KOPT-K1 (cell line): Measurements from ENCODE around the gene EPS8.

ENCODE experiments used
- H3K27ac ChIP-seq: fragments of 200-600 bp; sonication (generic); 2 replicates; pipeline ENCODE4 v1.5.1; 2016; ENCODE audit warnings: antibody characterized with exemption, mild to moderate bottlenecking, low read depth, low read length; ENCODE audit not compliant: poor library complexity, severe bottlenecking
- H3K36me3 ChIP-seq: fragments of 200-600 bp; sonication (generic); 2 replicates; pipeline ENCODE4 v1.5.1; 2017; ENCODE audit warnings: antibody characterized with exemption, mild to moderate bottlenecking, low read length, moderate library complexity; ENCODE audit not compliant: insufficient read depth
- H3K9me3 ChIP-seq: fragments of 200-600 bp; sonication (generic); 2 replicates; pipeline ENCODE4 v1.5.1; 2017; ENCODE audit warnings: antibody characterized with exemption, low read length, mild to moderate bottlenecking; ENCODE audit not compliant: insufficient read depth, poor library complexity, severe bottlenecking

Gene EPS8

DNA sequence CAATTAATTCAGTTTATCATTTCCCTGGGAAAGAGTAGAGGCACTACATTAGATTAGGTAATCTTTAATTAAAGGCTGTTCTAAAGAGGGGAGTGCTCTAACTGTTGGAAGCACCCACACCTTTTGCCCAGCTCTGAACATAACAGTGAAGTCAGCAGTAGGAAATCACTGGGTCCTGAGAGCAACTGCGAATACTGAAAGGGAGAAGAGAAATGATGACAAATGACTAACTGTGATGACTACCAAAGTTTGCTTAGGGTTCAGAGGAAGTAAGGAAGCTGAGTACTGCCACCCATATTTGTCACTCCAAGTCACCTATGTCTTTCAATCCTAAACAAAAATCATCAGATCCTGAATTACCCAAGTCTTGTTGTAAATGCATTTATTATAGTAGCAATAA, 140.6 kb downstream of the EPS8 start:
- Histone ChIP-seq H3K9me3 (no peaks in the 10 kb centered on the region), H3K36me3 (no peaks in the 10 kb centered on the region), H3K27ac (no peak overlapping the region)

DNA sequence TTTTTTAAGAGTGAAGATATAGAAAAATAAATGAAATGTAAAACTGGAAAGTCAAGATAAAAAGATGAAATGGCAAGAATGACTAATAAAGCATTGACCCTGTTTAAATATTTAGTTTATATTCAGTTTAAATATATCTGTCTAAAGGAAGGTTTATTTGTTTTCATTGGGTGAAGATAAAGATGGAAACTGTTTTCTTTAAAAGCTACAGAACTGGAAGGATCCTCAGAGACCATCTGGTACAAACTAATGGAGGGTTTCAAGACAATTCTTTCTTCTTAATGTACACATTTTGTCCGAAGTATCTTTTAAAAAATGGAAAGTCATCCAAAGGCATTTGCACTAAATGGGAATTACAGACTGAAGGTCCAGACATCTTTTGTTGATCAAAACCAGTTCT, 142.6 kb downstream of the EPS8 start:
- no peaks in the 10 kb centered on the region for H3K36me3 ChIP-seq
- no peak overlapping the region for H3K27ac ChIP-seq
- H3K9me3 ChIP-seq, result no peaks in the 10 kb centered on the region

DNA sequence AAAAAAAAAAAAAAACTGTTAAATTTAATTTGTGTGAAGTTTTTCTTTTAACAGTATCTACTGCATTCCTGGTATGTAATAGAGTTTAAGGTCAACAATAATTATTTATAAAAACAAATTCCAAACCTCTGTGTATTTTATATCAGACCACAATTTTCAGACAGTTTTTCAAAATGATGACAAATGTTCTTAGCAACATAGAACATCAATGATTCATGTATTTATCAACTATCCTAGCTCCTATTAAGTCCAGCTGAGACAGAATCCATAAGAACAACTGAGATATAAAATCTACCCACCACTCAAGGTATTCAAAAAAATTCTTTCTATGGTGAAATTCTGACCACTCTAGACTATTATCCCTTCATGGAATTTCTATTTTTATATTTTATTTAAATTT, 144.5 kb downstream of the EPS8 start:
- Histone ChIP-seq H3K36me3 (no peaks in the 10 kb centered on the region), H3K9me3 (no peaks in the 10 kb centered on the region), H3K27ac (no peak overlapping the region)

DNA sequence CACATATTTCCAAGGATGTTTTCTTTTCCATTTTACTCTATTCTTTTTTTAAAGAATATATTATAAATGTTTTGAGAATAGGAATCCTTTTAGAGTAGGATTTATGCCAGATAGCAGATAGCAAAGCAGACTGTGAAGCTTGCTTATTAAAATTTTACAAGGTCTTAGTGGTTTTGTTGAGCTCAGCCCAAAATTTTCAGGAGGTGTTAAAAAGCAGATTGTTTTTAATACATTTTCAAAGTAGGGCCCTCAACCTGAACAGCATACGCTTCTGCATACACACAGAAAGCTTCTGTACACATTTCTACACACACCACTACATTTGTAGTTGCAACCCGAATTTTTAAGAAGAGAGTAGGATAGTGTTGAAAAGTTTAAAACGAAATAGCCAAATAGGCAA, 151.0 kb downstream of the EPS8 start:
- no peak overlapping the region for H3K27ac ChIP-seq
- H3K36me3 ChIP-seq, result no peaks in the 10 kb centered on the region
- H3K9me3 ChIP-seq, result no peaks in the 10 kb centered on the region

DNA sequence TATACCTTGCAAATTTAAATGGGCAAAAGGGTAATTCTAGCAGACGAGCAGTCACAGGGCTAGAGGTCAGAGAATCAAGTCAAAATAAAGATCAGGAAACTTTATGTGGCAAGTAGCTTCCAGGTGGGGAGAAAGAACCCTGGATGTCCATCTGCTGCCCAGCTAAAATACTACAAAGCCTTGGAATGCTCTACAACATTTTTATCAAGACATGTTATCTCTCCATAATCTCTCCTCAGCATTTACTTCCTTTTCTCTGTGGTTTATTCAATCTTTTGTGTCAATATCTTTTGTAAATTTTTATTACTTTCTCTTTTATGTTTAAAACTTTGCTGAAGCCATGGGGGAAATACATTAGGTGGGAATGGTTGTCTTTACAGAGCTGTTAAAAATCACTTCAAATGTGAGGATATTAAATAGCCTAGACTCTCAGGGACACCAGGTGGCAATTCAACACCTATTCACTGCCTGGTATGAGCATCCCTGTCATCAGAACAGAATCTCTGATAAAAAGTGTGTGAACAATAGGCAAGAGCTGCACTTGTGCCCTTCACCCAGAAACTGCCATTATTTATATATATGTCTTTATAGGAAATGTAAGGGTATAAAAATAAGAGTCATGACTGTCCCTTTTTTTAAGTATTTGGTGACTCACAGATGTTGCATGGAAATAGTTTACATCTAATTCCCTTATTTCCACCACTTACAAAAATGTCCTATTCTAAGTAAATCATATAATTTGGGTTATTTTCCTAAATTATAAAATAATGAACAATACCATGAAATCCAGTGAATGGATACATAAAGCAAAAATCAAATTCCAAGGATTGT, 152.9 kb downstream of the EPS8 start:
- no peaks in the 10 kb centered on the region for H3K36me3 ChIP-seq
- no peak overlapping the region for H3K27ac ChIP-seq
- H3K9me3 ChIP-seq, result no peaks in the 10 kb centered on the region

DNA sequence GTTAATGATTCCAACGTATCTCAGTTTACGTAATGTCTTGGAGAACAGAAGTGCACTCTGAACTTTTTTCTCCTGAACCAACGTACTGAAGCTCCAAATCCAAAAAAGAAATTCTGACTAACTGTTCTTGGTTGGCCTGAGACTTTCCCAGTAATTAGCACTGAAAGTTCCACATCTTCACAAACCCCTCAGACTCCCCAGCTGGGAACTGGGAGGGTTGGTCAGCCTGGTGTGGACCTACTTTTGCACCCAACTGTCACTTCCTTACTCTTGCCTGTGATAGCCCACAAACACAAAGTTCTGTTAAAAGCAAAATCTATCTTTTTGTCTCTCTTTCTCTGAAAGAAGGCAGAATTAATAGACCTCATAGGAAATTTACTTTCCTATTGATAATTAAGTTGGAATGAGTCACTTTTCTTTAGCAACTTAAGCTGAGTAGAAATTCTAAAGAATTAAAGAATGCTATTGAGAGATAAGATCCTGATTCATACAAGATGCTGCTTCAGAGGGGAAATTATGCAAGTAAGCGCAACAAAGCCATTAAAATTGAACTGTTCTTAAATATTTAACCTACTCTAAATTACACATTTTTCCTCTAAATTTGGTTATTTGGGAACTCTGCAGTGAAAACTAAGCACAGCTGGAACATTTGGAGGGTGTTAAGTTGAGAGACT, 155.0 kb downstream of the EPS8 start:
- Histone ChIP-seq H3K9me3 (no peaks in the 10 kb centered on the region), H3K27ac (no peak overlapping the region), H3K36me3 (no peaks in the 10 kb centered on the region)

DNA sequence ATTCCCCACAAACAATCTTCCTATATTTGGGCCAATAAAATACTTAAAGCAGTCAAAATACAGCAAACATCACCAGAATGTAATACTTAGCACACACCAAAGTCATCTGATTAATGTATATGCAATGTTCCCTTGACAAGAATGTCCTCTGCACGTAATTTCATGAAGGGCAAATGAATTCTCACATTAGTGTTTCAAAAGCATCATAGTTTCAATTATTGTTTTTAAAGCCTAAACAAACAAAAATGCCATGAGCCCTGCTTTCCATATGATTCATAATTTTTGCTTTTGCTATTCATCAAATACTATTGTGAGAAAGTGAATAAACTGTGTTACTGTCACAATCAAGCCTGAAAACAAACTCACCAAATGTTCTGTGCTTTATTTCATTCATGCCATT, 156.0 kb downstream of the EPS8 start:
- H3K36me3 ChIP-seq, result no peaks in the 10 kb centered on the region
- H3K27ac ChIP-seq, result no peak overlapping the region
- H3K9me3 ChIP-seq, result no peaks in the 10 kb centered on the region

DNA sequence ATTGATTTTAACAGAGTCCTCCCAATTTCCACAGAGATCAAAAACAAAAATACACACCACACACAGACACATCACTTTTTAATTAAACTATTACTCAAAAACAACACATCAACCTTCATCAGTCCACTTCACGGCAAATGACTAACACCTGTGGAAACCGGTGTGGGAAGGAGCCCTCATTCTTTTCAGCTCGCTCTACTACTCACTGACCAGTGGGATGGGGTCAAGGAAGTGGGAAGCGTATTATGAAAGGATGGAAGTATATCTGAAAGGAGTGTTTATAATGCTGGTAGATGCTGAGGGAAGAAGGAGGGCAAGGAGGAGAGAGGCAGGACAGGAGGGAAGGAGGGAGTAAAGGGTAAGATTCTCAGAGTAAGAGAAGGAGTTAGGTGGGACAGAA, 156.5 kb downstream of the EPS8 start:
- H3K27ac ChIP-seq, result no peak overlapping the region
- no peaks in the 10 kb centered on the region for H3K9me3 ChIP-seq
- no peaks in the 10 kb centered on the region for H3K36me3 ChIP-seq

DNA sequence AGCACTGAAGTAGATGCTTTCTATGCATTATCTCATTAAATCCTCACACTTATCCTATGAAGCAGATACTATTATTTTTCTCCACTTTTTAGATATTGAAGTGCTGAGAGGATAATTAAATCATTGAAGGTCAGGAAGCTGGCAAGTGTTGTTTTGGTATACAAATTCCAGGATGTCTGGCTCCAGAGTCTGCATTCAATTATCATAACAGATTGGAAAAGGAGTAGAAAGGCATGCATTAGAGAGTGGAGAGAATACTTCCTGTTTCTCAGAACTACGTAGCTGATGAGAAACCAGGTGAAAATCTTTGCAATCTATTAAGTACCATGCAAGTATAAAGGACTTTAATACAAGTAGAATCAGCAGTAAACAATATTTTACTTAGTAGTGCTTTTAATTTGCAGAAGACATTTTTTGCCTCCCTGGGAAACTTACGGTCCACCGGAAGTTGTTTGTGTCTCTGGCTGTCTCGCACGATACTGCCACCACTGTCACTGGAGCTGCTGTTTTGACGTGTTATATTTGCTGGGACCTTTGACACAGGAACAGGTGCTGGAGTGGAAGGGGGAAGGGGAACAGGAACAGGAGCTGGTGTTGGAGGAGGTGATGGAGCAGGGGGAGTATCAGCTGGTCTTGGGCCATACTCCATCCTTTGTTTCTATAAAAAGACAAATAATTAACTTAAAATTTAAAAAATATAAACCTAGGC, 158.0 kb downstream of the EPS8 start:
- Histone ChIP-seq H3K36me3 (no peaks in the 10 kb centered on the region), H3K9me3 (no peaks in the 10 kb centered on the region), H3K27ac (no peak overlapping the region)

DNA sequence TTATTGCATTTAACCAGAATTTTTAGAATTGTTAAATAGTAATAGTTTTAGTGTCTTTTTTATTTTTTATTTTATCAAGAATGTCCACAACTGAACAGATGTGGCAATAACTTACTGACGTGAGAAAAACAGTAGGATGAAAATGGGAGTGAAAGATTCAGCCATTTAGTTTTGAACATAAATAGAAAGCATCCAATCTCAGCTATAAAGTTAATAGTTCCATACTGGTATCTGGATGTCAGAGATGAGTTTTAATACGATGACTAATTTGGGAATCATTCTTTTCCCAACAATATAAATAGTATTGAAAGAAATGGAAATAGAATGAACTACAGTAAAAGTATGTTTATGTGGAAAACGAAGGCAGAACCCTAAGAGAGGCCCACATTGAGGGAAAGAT, 159.4 kb downstream of the EPS8 start:
- H3K36me3 ChIP-seq, result no peaks in the 10 kb centered on the region
- H3K9me3 ChIP-seq, result no peaks in the 10 kb centered on the region
- H3K27ac ChIP-seq, result no peak overlapping the region

DNA sequence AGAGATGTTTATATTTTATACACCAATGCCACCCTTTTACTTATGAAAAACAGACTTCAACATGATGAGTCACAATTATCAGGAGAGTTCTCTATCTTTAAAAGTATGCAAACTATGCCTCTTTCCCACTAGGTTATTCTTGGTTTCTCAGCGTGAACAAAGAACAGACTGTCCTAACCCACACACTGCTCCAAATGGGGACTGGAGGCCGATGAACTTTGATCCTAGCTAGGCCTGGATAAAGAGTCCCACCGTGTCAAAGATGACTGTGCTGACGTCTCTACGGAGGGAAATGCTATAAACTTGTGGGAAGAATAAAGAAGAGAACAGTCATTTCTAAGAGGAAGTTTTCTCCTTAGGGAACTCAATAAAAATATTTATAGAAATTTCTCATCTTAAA, 160.1 kb downstream of the EPS8 start:
- Histone ChIP-seq H3K9me3 (no peaks in the 10 kb centered on the region), H3K27ac (no peak overlapping the region), H3K36me3 (no peaks in the 10 kb centered on the region)

DNA sequence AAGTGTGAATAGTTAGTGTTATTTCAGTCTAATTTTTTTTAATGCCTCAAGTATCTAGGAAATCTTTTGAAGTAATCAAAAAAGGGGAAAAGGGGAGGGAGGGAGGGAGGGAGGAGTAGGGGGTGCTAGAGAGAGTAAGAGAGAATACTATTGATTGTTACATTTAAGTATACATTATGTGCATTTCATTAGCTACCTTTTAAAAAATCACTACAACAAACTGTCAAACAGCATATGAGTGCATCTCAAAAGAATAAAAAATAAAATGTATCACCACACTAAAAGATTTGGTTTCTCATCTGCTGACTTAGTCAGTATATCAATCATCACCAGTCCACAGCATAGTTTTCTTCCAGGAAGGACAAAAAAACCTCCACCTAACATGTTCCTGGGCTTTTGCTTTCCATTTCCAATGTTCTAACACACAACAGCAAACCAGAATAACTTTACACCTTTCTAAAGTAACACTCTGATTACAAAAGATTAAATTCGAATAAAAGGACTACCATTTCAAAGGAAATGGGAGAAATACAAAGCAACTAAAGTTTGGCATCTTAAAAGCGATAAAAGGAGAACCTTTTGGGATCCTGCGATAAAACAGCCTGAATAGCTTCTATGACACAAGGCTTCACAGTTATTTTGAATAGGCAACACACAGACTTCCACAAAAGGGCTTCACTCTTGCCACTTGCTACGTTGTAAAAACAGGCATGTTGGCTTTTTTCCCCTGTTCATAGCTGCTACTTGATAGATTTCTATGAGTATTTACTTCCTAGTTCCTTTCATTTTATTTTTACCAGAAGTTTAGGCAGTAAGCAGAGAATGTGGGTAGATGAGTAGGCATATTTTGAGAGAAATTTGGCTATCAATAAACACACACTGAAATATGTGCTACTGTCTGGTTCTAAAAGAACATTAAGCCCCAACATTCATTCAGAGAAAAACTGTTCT, 160.9 kb downstream of the EPS8 start:
- Histone ChIP-seq H3K36me3 (no peaks in the 10 kb centered on the region), H3K27ac (no peak overlapping the region), H3K9me3 (no peaks in the 10 kb centered on the region)

DNA sequence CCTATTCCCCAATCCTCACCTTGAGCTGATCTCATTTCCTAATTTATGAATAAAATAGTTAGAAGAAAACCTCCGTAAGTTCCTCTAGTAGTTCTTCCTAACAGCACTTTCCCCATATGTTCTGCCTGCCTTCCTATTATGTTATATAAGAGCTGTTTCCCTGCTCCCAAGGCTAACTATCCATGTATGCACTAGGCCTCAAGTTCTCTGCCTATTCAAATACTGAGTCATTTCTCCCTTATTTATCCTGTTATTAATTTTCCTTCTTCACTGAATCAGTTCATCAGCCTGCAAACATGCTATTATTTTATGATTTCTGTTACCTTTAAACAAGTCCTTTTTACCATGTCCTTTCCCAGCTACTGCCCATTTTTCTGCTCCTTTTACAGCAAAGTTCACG, 164.1 kb downstream of the EPS8 start:
- H3K36me3 ChIP-seq, result no peaks in the 10 kb centered on the region
- no peaks in the 10 kb centered on the region for H3K9me3 ChIP-seq
- H3K27ac ChIP-seq, result no peak overlapping the region

DNA sequence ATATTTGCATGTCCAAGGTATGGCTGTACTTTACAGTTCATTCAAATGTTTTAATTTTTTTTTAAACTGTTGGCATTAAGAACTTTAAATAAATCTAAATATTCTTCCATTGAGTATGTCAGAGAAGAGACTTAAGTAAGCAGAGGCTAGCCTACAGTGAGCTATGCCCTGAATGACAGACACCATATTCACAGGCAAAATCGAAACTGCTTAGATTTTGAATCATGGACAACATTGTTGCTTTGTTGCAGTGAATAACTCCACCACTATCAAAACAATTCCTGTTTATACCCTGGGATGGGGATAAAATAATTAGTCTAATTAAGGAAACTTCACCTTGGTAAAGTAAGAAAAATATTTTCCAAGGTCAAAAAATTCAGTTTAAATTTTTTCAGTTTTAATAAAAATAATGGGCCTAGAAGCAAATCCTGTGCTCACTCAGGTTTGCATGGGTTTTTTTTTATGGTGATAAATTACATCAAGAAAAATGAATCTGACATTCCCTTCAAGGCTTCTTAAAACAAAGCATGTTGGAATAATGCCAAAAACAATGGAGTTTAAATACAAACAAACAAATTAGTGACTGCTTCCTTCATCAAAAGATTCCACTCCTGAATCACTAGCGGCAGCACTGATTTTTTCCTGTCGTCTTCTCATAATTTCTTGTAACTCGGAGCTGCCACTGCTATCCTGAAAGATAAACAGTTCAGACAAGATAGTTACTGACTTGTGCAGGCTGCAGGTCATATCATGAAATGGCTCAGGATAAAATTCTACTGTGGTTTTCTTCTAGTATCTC, 168.2 kb downstream of the EPS8 start:
- Histone ChIP-seq H3K27ac (no peak overlapping the region), H3K9me3 (peaks cover 7% of the 10 kb centered on the region), H3K36me3 (no peaks in the 10 kb centered on the region)
